Loucy (cell line): ENCODE results near the gene CAPN10.

ENCODE experiments used
- EZH2phosphoT487 ChIP-seq: fragments of 200-600 bp; IDR thresholded peaks from 2 replicates; pipeline ENCODE4 v1.6.1; 2018; ENCODE audit warnings: antibody characterized with exemption, mild to moderate bottlenecking, moderate library complexity, borderline replicate concordance
- TF ChIP-seq, protein P1 (sequence below): fragments of 200-600 bp; sonication (generic); conservative IDR thresholded peaks from 2 replicates; pipeline ENCODE4 v1.5.1; 2014; ENCODE audit warnings: mild to moderate bottlenecking, antibody characterized with exemption, low read length

DNA sequence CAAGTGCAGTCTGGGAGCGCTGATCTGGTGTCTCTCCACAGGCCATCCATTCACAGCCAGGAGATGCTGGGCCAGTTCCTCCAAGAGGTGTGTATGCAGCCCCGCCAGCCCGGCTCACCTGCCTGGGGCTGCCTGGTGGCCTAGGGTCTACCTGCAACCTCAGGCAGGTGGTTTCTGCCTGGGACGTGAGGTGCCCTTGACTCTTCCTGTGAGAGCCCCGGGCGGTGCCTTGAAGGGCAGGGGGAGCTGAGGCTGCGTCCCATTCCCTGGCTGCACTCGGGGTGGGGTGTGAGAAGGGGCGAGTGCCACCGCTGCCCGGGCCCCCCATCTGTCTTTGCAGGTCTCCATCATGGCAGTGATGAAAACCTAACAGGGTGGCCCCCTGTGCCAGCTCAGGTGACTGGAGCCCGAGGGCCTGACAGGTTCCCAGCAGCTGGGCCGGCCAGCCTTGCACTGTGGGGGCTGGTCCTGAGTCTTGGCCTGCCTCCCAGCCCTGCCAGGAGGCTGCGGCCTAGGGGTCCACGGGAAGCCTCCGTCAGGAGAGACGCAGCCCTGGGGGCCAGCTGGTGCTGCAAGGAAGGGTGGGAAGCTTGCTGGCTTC is 11.9 kb downstream of the CAPN10 start:
- TF ChIP-seq, protein P1, sequence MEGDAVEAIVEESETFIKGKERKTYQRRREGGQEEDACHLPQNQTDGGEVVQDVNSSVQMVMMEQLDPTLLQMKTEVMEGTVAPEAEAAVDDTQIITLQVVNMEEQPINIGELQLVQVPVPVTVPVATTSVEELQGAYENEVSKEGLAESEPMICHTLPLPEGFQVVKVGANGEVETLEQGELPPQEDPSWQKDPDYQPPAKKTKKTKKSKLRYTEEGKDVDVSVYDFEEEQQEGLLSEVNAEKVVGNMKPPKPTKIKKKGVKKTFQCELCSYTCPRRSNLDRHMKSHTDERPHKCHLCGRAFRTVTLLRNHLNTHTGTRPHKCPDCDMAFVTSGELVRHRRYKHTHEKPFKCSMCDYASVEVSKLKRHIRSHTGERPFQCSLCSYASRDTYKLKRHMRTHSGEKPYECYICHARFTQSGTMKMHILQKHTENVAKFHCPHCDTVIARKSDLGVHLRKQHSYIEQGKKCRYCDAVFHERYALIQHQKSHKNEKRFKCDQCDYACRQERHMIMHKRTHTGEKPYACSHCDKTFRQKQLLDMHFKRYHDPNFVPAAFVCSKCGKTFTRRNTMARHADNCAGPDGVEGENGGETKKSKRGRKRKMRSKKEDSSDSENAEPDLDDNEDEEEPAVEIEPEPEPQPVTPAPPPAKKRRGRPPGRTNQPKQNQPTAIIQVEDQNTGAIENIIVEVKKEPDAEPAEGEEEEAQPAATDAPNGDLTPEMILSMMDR, result no peak
- no peak for TF ChIP-seq EZH2phosphoT487
